ENCODE results near the gene E2F1. TPM values are rescaled to one million over a fixed set of nuclear protein-coding genes. Genes with fewer than 3 reads are reported as not detected.

E2F1 gene
- total RNA-seq, 2 donors from 2014 or later, result 26.9 to 33.7 TPM

- no peak overlapping the region for H3K4me3 Mint-ChIP-seq
- no peak overlapping the region for H3K27ac Mint-ChIP-seq
- H3K9me3 Mint-ChIP-seq, result peaks cover under 1% of the 10 kb centered on the region
- peaks cover 15% of the 10 kb centered on the region for H3K4me1 Mint-ChIP-seq
- no peaks in the 10 kb centered on the region for H3K36me3 Mint-ChIP-seq (ENCODE audit: low read depth)
- H3K9ac ChIP-seq (ENCODE audit: extremely low read depth, low read length, poor library complexity, severe bottlenecking), result no peak overlapping the region
- no peak overlapping the region for H3K4me3 ChIP-seq (ENCODE audit: low read length)
- H3K27me3 Mint-ChIP-seq (ENCODE audit: insufficient read depth), result no peaks in the 10 kb centered on the region
- no peaks in the 10 kb centered on the region for H3K9me3 ChIP-seq (ENCODE audit: control insufficient read depth, low read length)
- H3K36me3 ChIP-seq (ENCODE audit: control insufficient read depth, insufficient read depth, low read length), result no peaks in the 10 kb centered on the region
- H3K4me1 ChIP-seq (ENCODE audit: control insufficient read depth, insufficient read depth, low read length), result no peaks in the 10 kb centered on the region
- TF ChIP-seq CTCF (conservative IDR thresholded peaks at IDR 0.05), result no peak
- no peaks in the 10 kb centered on the region for H3K27me3 ChIP-seq (ENCODE audit: control insufficient read depth, insufficient read depth, low read length, poor library complexity, severe bottlenecking)
- no peak for DNase-seq
- no peak overlapping the region for H3K27ac ChIP-seq (ENCODE audit: low read depth, low read length)
- WGBS, 2 experiments (ENCODE audit: insufficient coverage in 1 of 2, insufficient read length in 1 of 2), result 89 to 100% methylated on average over 2 to 3 of the region's 4 CpGs
Observed at GRCh38 chr20:33729101-33729500, 42.9 kb upstream of the E2F1 start.

GRCh38 chr20:33728463-33728862 lies 42.3 kb upstream of the E2F1 start:
- no peaks in the 10 kb centered on the region for H3K9me3 ChIP-seq (ENCODE audit: control insufficient read depth, low read length)
- H3K9ac ChIP-seq (ENCODE audit: extremely low read depth, low read length, poor library complexity, severe bottlenecking), result no peak overlapping the region
- no peaks in the 10 kb centered on the region for H3K36me3 ChIP-seq (ENCODE audit: control insufficient read depth, insufficient read depth, low read length)
- H3K36me3 Mint-ChIP-seq (ENCODE audit: low read depth), result no peaks in the 10 kb centered on the region
- no peaks in the 10 kb centered on the region for H3K27me3 Mint-ChIP-seq (ENCODE audit: insufficient read depth)
- H3K4me3 ChIP-seq (ENCODE audit: low read length), result no peak overlapping the region
- no peak for DNase-seq
- H3K27me3 ChIP-seq (ENCODE audit: control insufficient read depth, insufficient read depth, low read length, poor library complexity, severe bottlenecking), result no peaks in the 10 kb centered on the region
- H3K9me3 Mint-ChIP-seq, result no peaks in the 10 kb centered on the region
- no peaks in the 10 kb centered on the region for H3K4me1 ChIP-seq (ENCODE audit: control insufficient read depth, insufficient read depth, low read length)
- peaks cover 8% of the 10 kb centered on the region for H3K4me1 Mint-ChIP-seq
- 88 to 89% methylated on average over 2 of the region's 2 CpGs for WGBS, 2 experiments (ENCODE audit: insufficient coverage in 1 of 2, insufficient read length in 1 of 2)
- H3K27ac ChIP-seq (ENCODE audit: low read depth, low read length), result no peak overlapping the region
- H3K27ac Mint-ChIP-seq, result no peak overlapping the region
- no peak overlapping the region for H3K4me3 Mint-ChIP-seq
- no peak for TF ChIP-seq CTCF (conservative IDR thresholded peaks at IDR 0.05)

- no peaks in the 10 kb centered on the region for H3K36me3 Mint-ChIP-seq (ENCODE audit: low read depth)
- H3K4me1 ChIP-seq (ENCODE audit: control insufficient read depth, insufficient read depth, low read length), result no peaks in the 10 kb centered on the region
- H3K27ac ChIP-seq (ENCODE audit: low read depth, low read length), result no peak overlapping the region
- peak overlapping the region; percentile 52 for H3K27ac Mint-ChIP-seq
- H3K27me3 ChIP-seq (ENCODE audit: control insufficient read depth, insufficient read depth, low read length, poor library complexity, severe bottlenecking), result no peaks in the 10 kb centered on the region
- 93 to 100% methylated on average over 1 to 3 of the region's 3 CpGs for WGBS, 2 experiments (ENCODE audit: insufficient coverage in 1 of 2, insufficient read length in 1 of 2)
- no peak for DNase-seq
- H3K9ac ChIP-seq (ENCODE audit: extremely low read depth, low read length, poor library complexity, severe bottlenecking), result no peak overlapping the region
- H3K4me3 Mint-ChIP-seq, result no peak overlapping the region
- no peak for TF ChIP-seq CTCF (conservative IDR thresholded peaks at IDR 0.05)
- H3K4me1 Mint-ChIP-seq, result peaks cover 6% of the 10 kb centered on the region
- no peaks in the 10 kb centered on the region for H3K27me3 Mint-ChIP-seq (ENCODE audit: insufficient read depth)
- no peaks in the 10 kb centered on the region for H3K9me3 Mint-ChIP-seq
- H3K36me3 ChIP-seq (ENCODE audit: control insufficient read depth, insufficient read depth, low read length), result no peaks in the 10 kb centered on the region
- no peaks in the 10 kb centered on the region for H3K9me3 ChIP-seq (ENCODE audit: control insufficient read depth, low read length)
- H3K4me3 ChIP-seq (ENCODE audit: low read length), result no peak overlapping the region
Observed at GRCh38 chr20:33727806-33728205, 41.6 kb upstream of the E2F1 start.
